Mucosa of descending colon (tissue), 3 donors: Measurements from ENCODE around the gene GAD1. TPM values are rescaled to one million over a fixed set of nuclear protein-coding genes. Genes with fewer than 3 reads are reported as not detected.

ENCODE experiments used
- ATAC-seq: fragments of 200-7000 bp; cut with Tn5 transposase; one replicate; pipeline ENCODE4 v1.9.1; 2020; ENCODE audit warnings: mild to moderate bottlenecking, moderate library complexity
- DNase-seq, 3 donors: peaks; one replicate each; pipeline ENCODE4 v3.0.0-alpha.2; 2020
- H3K36me3 ChIP-seq: fragments of 200-600 bp; one replicate; pipeline ENCODE4 v1.8.0; 2021; ENCODE audit warnings: low read depth, mild to moderate bottlenecking
- H3K4me1 ChIP-seq: fragments of 200-600 bp; one replicate; pipeline ENCODE4 v1.8.0; 2021; ENCODE audit warnings: low read depth, mild to moderate bottlenecking
- H3K4me3 ChIP-seq: fragments of 200-600 bp; one replicate; pipeline ENCODE4 v1.8.0; 2021; ENCODE audit warnings: mild to moderate bottlenecking
- H3K9me3 ChIP-seq: fragments of 200-600 bp; one replicate; pipeline ENCODE4 v1.8.0; 2021; ENCODE audit warnings: mild to moderate bottlenecking
- intact Hi-C, 2 donors: fragments of 100-400 bp; cut with DNase I in 1 of 2; cut with micrococcal nuclease in 1 of 2; formaldehyde crosslinking; loops; one replicate each; pipeline versions ENCODE4 v1.11.0 to v1.11.1; 2022; cut with DNase I, micrococcal nuclease
- total RNA-seq, 3 donors: library from RNA; stranded (reverse); fragmentation: NEBNext Ultra II Directional in 2 of 3; extraction: Animal tissue kit (Norgen Biotek cat#: 25700) in 2 of 3; gene quantifications; one replicate each; pipeline versions ENCODE4 v1.2.1 to v1.2.4, GENCODE V29; 2021 to 2023
- TF ChIP-seq, protein P1 (sequence below): fragments of 200-600 bp; IDR thresholded peaks from one replicate; pipeline ENCODE4 v1.8.0; 2022; ENCODE audit warnings: antibody characterized with exemption, mild to moderate bottlenecking
- donor health status: DM: no; HTN: no; CAD: no; lungs with moderate emphysema.
- donor health status: DM: no; HTN: no; CAD: no.
- donor health status: DM: no; HTN: yes; CAD: no.

Gene GAD1
- total RNA-seq, 3 donors from 2014 or later = 0.58 TPM; not detected in 2

DNA sequence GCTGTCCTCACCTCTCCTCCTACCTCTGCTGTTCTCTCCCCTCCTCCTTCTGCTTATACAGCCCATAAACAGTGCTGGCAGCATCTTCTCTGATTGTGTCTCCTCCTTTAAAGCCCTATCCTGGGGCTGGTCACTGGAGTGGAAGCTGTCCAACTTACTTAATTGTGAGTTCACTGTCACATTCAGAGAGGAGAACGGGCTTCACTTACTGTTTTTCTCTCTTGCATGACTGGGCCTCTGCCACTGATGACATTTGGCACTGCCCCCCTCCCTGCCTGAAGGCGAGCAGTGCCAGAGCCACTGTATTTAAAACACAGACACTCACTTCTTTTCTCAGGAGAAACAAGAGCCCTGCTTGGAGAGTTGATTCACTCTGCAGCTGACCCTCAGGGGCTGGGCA lies 12.3 kb downstream of the GAD1 start:
- Histone ChIP-seq H3K9me3 (no peaks in the 10 kb centered on the region), H3K4me1 (no peaks in the 10 kb centered on the region), H3K36me3 (no peaks in the 10 kb centered on the region), H3K4me3 (no peak overlapping the region)
- TF ChIP-seq, protein P1, sequence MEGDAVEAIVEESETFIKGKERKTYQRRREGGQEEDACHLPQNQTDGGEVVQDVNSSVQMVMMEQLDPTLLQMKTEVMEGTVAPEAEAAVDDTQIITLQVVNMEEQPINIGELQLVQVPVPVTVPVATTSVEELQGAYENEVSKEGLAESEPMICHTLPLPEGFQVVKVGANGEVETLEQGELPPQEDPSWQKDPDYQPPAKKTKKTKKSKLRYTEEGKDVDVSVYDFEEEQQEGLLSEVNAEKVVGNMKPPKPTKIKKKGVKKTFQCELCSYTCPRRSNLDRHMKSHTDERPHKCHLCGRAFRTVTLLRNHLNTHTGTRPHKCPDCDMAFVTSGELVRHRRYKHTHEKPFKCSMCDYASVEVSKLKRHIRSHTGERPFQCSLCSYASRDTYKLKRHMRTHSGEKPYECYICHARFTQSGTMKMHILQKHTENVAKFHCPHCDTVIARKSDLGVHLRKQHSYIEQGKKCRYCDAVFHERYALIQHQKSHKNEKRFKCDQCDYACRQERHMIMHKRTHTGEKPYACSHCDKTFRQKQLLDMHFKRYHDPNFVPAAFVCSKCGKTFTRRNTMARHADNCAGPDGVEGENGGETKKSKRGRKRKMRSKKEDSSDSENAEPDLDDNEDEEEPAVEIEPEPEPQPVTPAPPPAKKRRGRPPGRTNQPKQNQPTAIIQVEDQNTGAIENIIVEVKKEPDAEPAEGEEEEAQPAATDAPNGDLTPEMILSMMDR = no peak
- ATAC-seq = no peak
- no peak for DNase-seq
- intact Hi-C loops = no loop called here

DNA sequence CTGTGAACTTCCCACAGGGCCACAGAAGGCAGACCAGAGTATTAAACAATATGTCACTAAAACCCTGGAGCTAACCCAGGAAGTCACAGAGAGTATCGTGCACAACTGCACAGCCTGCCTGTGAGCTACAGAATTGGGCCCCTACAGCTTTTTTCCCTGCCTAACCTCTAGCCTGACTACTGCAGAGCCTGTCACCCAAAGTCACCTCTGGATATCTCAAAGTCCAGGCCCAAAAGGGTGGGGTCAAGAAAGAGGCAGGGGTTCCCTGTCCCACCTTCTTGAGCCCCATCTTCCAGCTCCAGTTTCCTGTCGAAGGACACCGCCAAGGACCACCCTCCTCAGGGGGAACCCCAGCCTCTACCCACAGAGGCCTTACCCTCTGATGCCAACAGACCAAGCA lies 13.5 kb downstream of the GAD1 start:
- TF ChIP-seq, protein P1 = no peak
- H3K9me3 ChIP-seq = no peaks in the 10 kb centered on the region
- no peaks in the 10 kb centered on the region for H3K4me1 ChIP-seq
- no peaks in the 10 kb centered on the region for H3K36me3 ChIP-seq
- H3K4me3 ChIP-seq = no peak overlapping the region
- ATAC-seq (no peak), DNase-seq (no peak)
- intact Hi-C loops = no loop called here

DNA sequence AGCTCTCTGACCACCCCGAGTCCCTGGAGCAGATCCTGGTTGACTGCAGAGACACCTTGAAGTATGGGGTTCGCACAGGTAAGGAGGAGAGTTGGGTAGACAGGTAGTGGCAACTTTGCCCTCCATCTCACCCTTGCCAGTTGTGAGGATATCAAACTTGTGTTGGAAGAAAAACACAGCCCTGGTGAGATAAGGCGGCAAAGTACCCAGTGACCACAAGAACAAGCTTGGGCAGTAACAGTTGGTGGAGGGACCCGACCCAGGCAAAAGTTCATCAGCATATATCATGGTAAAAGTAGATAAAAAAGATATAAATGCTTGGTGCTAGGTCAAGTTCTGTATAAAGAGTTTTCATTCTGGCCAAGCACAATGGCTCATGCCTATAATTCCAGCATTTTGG lies 14.4 kb downstream of the GAD1 start:
- intact Hi-C loops = no loop called here
- TF ChIP-seq, protein P1 = no peak

DNA sequence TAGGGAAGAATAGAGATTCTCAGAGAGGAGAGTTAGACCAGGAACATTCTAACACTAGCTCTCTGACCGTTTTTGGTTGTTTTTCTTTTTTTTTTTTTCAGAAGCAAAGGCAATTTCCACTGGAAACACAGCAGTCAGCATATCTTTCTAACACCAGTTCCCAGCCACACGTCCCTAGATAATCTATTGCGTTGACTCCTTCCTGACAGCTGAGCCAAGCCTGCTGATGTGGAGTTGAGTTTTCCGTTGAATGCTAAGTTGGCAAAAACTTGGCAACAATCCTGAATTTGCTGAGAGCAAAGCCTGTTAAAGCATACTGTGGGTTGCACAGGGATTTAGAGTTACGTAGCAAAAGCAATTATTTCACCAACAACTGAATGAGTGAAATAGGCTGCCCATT lies 19.3 kb downstream of the GAD1 start:
- TF ChIP-seq, protein P1 = no peak
- Histone ChIP-seq H3K4me1 (no peaks in the 10 kb centered on the region), H3K4me3 (no peak overlapping the region), H3K9me3 (no peaks in the 10 kb centered on the region), H3K36me3 (no peaks in the 10 kb centered on the region)
- ATAC-seq (no peak), DNase-seq (no peak)
- intact Hi-C loops = no loop called here

More for the DNA sequence above, 14.4 kb downstream of the GAD1 start:
- Histone ChIP-seq H3K4me1 (no peaks in the 10 kb centered on the region), H3K4me3 (no peak overlapping the region), H3K36me3 (no peaks in the 10 kb centered on the region), H3K9me3 (no peaks in the 10 kb centered on the region)
- DNase-seq (no peak), ATAC-seq (no peak)

DNA sequence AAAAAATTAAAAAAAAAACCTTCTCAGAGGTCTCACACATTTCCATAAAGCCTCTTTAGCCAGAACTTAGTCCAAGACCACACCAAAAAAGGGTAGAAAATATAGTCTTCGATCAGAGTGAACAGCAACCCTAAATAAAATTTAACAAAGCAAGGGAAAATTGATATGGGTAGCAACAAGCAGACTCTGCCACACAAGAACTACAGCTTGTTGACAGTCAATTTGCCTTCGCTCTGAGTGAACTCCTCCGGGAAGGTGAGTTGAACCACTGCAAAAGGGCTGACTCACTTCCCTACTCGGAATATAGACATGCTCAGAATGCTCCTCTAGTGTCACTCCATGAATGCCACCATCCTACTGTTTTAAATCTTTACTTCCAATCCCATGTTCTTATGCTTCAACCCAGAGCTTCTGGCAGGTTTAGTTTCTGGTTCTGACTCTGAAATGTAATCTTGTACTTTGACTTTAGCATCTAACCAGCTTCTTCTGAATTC lies 24.1 kb downstream of the GAD1 start:
- Histone ChIP-seq H3K4me3 (no peak overlapping the region), H3K36me3 (no peaks in the 10 kb centered on the region), H3K4me1 (no peaks in the 10 kb centered on the region), H3K9me3 (no peaks in the 10 kb centered on the region)
- ATAC-seq (no peak), DNase-seq (no peak)
- intact Hi-C loops = no loop called here
- TF ChIP-seq, protein P1 = no peak

DNA sequence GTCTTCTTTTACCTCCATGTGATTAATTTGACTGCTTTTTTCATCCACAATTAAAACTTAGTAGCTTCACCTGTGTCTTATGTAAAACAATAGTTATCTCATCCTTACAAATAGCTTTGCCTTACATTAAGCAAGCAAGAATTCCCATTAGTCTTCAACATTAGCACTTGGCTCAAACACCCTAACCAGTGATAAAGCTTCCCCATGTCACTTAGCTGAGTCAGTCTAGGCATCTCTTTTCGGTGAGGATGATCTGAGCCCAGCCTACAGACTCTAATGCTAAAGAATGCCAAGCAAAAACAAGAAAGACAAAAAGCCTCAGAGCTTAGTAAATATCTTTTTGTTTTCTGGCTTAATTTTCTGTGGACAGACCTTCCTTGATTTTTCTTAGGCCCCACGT lies 26.1 kb downstream of the GAD1 start:
- Histone ChIP-seq H3K36me3 (no peaks in the 10 kb centered on the region), H3K4me1 (no peaks in the 10 kb centered on the region), H3K9me3 (no peaks in the 10 kb centered on the region), H3K4me3 (no peak overlapping the region)
- intact Hi-C loops = no loop called here
- no peak for ATAC-seq
- TF ChIP-seq, protein P1 = no peak
- no peak for DNase-seq
